HepG2 (cell line): ENCODE measurements around the gene RAB6A. TPM values are rescaled to one million over a fixed set of nuclear protein-coding genes. Genes with fewer than 3 reads are reported as not detected.

Source experiments
- AGO1 ChIP-seq: fragments of 200-400 bp; formaldehyde crosslinking; IDR thresholded peaks from 2 replicates; pipeline ENCODE4 v1.6.1; 2017; ENCODE audit warnings: mild to moderate bottlenecking, low read depth, low read length, moderate library complexity; ENCODE audit not compliant: poor library complexity, severe bottlenecking
- CAMTA2 ChIP-seq: sonication (generic); formaldehyde crosslinking; IDR thresholded peaks from 2 replicates; pipeline ENCODE4 v1.4.0; 2020; ENCODE audit warnings: mild to moderate bottlenecking, missing genetic modification reagents, borderline replicate concordance
- ELF3 ChIP-seq: IDR thresholded peaks from 2 replicates; pipeline ENCODE4 v1.6.1; 2016; ENCODE audit warnings: missing genetic modification reagents, missing compliant biosample characterization
- FOSL2 ChIP-seq: sonication (generic); formaldehyde crosslinking; IDR thresholded peaks from 2 replicates; pipeline ENCODE4 v1.4.0; 2020; ENCODE audit warnings: missing genetic modification reagents
- GZF1 ChIP-seq: sonication (generic); formaldehyde crosslinking; IDR thresholded peaks from 2 replicates; pipeline ENCODE4 v1.5.1; 2020; ENCODE audit warnings: mild to moderate bottlenecking, missing genetic modification reagents
- LBX2 ChIP-seq: sonication (generic); formaldehyde crosslinking; IDR thresholded peaks from 2 replicates; pipeline ENCODE4 v1.5.0; 2020; ENCODE audit warnings: missing genetic modification reagents, mild to moderate bottlenecking, borderline replicate concordance
- MTA1 ChIP-seq: sonication (generic); formaldehyde crosslinking; IDR thresholded peaks from 2 replicates; pipeline ENCODE4 v1.4.0; 2020; ENCODE audit warnings: missing genetic modification reagents, mild to moderate bottlenecking, borderline replicate concordance
- NFIC ChIP-seq: IDR thresholded peaks from 2 replicates; pipeline ENCODE4 v1.6.1; 2012; ENCODE audit warnings: mild to moderate bottlenecking, low read length, inconsistent platforms
- SCMH1 ChIP-seq: sonication (generic); formaldehyde crosslinking; IDR thresholded peaks from 2 replicates; pipeline ENCODE4 v1.9.0; 2021; ENCODE audit warnings: missing genetic modification reagents, mild to moderate bottlenecking, borderline replicate concordance
- TFDP1 ChIP-seq: IDR thresholded peaks from 2 replicates; pipeline ENCODE4 v1.6.1; 2016; ENCODE audit warnings: missing compliant biosample characterization, missing genetic modification reagents, borderline replicate concordance
- ZBTB26 ChIP-seq: IDR thresholded peaks from 2 replicates; pipeline ENCODE4 v1.6.1; 2016; ENCODE audit warnings: missing compliant biosample characterization, missing genetic modification reagents, borderline replicate concordance
- ZBTB34 ChIP-seq: sonication (generic); formaldehyde crosslinking; IDR thresholded peaks from 2 replicates; pipeline ENCODE4 v1.8.0; 2022; ENCODE audit warnings: mild to moderate bottlenecking, missing genetic modification reagents
- ZNF282 ChIP-seq: fragments of 450-650 bp; IDR thresholded peaks from 2 replicates; pipeline ENCODE4 v1.6.1; 2018; ENCODE audit not compliant: partially characterized antibody
- ZNF510 ChIP-seq: sonication (generic); formaldehyde crosslinking; IDR thresholded peaks from 2 replicates; pipeline ENCODE4 v1.4.0; 2020; ENCODE audit warnings: low read depth, mild to moderate bottlenecking, missing genetic modification reagents
- ZNF562 ChIP-seq: sonication (generic); formaldehyde crosslinking; IDR thresholded peaks from 2 replicates; pipeline ENCODE4 v1.8.0; 2022; ENCODE audit warnings: missing genetic modification reagents, borderline replicate concordance
- ZNF615 ChIP-seq: sonication (generic); formaldehyde crosslinking; IDR thresholded peaks from 2 replicates; pipeline ENCODE4 v1.5.0; 2020; ENCODE audit warnings: mild to moderate bottlenecking, missing genetic modification reagents, borderline replicate concordance
- ZNF687 ChIP-seq: sonication (generic); formaldehyde crosslinking; IDR thresholded peaks from 2 replicates; pipeline ENCODE4 v1.5.1; 2020; ENCODE audit warnings: mild to moderate bottlenecking, missing genetic modification reagents, moderate library complexity
- ZNF776 ChIP-seq: sonication (generic); formaldehyde crosslinking; IDR thresholded peaks from 2 replicates; pipeline ENCODE4 v1.4.0; 2020; ENCODE audit warnings: mild to moderate bottlenecking, missing genetic modification reagents
- ZNF891 ChIP-seq: sonication (generic); formaldehyde crosslinking; IDR thresholded peaks from 2 replicates; pipeline ENCODE4 v1.5.0; 2020; ENCODE audit warnings: mild to moderate bottlenecking, missing genetic modification reagents
- ZSCAN25 ChIP-seq: sonication (generic); formaldehyde crosslinking; IDR thresholded peaks from 2 replicates; pipeline ENCODE4 v1.8.0; 2022; ENCODE audit warnings: mild to moderate bottlenecking, missing genetic modification reagents
- polyA plus RNA-seq, 8 experiments: library from polyadenylated mRNA; depleted of rRNA in 3 of 8; stranded (reverse) in 7 of 8; unstranded in 1 of 8; fragments of >200 nt; fragmentation: Illumina TruSeq in 4 of 8; extraction: Trizol in 4 of 8; gene quantifications; 2 replicates each; pipeline versions ENCODE4 v1.2.1 to v1.2.3, GENCODE V29; 2011 to 2016; ENCODE audit warnings: low read depth in 4 of 8, missing spikeins in 1 of 8, mixed read lengths in 1 of 8; ENCODE audit not compliant: insufficient read depth in 1 of 8
- total RNA-seq, 5 experiments: library from RNA; depleted of rRNA; stranded (reverse); fragments of >200 nt; fragmentation: Illumina TruSeq; extraction: Trizol; gene quantifications; 2 replicates each; pipeline ENCODE4 v1.2.3, GENCODE V29; 2016; ENCODE audit warnings: low read depth in 1 of 5

Gene RAB6A
- total and polyA plus RNA-seq, 2 of the 13 experiments (the other 11 are each of a cell fraction or from before 2014, with no cell fraction given) = 74.3 to 121 TPM

- peak; percentile 43; the same call in 1 of the 2 replicates for TF ChIP-seq FOSL2 (CRISPR knock-in tag)
- no peak for TF ChIP-seq CAMTA2 (CRISPR knock-in tag)
- no peak for TF ChIP-seq ZBTB26
- no peak for TF ChIP-seq AGO1
- TF ChIP-seq ELF3 = peak; percentile 48; the same call in 1 of the 2 replicates
- TF ChIP-seq ZNF615 = no peak
- TF ChIP-seq SCMH1 (CRISPR knock-in tag) = no peak
- TF ChIP-seq ZNF282 = no peak
- TF ChIP-seq TFDP1 (CRISPR knock-in tag) = peak; percentile 71; the same call in 1 of the 2 replicates
- TF ChIP-seq ZNF510 (CRISPR knock-in tag) = no peak
- no peak for TF ChIP-seq GZF1 (CRISPR knock-in tag)
- TF ChIP-seq NFIC = no peak; the same call in 1 of the 2 replicates
- 0 out of 2 replicates have a peak, but pooled peaks have one; percentile 62 for TF ChIP-seq ZNF891 (CRISPR knock-in tag)
- TF ChIP-seq ZNF776 (CRISPR knock-in tag) = no peak
- no peak for TF ChIP-seq LBX2 (CRISPR knock-in tag)
- no peak for TF ChIP-seq ZNF562 (CRISPR knock-in tag)
- no peak for TF ChIP-seq ZSCAN25
- TF ChIP-seq MTA1 (CRISPR knock-in tag) = peak; percentile 62
- TF ChIP-seq ZBTB34 = no peak
- peak; percentile 96 for TF ChIP-seq ZNF687
These were observed 108.7 kb downstream of the RAB6A start (continued) for GRCh38 chr11:73652046-73652730.
